ENCODE data around the gene FNDC3B. TPM values are rescaled to one million over a fixed set of nuclear protein-coding genes. Genes with fewer than 3 reads are reported as not detected.

Gene FNDC3B
- total RNA-seq, 2 experiments from 2014 or later, result 13.4 to 15.3 TPM

DNA sequence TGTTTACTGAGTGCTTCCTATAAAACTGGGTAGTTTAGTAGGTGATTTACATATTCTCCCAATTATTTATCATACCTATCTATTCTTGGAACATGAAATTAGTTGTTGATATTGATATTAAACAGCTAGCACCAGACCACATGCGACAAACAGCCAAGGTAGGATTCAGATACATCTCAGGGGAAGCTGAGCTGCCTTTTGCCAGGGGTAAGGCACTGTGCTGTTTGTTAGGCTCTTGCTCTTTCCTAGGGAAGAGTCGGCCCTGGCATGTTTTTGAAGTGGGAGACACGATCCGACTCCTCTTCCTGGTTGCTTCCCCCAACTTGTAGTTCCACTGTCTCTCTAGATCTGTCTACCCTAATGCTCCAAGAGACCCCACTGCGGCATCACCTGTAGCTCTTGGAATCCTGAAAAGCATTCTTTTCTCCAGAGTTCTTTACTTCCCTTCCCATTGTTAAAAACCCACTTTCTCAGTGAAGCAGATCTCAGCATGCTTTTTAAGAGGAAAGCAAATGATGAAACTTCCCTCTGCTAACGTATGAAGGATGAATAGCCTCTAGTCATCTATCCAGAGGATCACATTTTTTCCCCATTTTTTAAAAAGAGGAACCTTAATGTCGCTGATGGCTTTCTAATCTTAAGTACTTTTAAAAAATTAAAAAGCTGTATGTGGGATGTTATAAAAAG lies 270.5 kb downstream of the FNDC3B start:
- H3K36me3 Mint-ChIP-seq (ENCODE audit: low read depth), result peaks cover 6% of the 10 kb centered on the region
- ChIA-PET POLR2A (no interaction called here), CTCF (interaction anchor here (0.6 to 0.7 kb wide), 2 partner anchors 10 to 12 kb away, joined by 3 read pairs; no protein-coding TSS in a partner anchor)
- H3K9me3 Mint-ChIP-seq, result no peaks in the 10 kb centered on the region
- DNase-seq, result no peak
- no peak overlapping the region for H3K4me3 Mint-ChIP-seq
- no peak overlapping the region for H3K27ac Mint-ChIP-seq
- no peaks in the 10 kb centered on the region for H3K27me3 Mint-ChIP-seq
- H3K4me1 Mint-ChIP-seq, result peaks cover 2% of the 10 kb centered on the region

GRCh38 chr3:172310428-172310760 lies 271.0 kb downstream of the FNDC3B start:
- no peak for DNase-seq
- H3K4me3 Mint-ChIP-seq, result no peak overlapping the region
- peaks cover 2% of the 10 kb centered on the region for H3K4me1 Mint-ChIP-seq
- H3K27me3 Mint-ChIP-seq, result no peaks in the 10 kb centered on the region
- no peak overlapping the region for H3K27ac Mint-ChIP-seq
- POLR2A ChIA-PET, result no interaction called here
- CTCF ChIA-PET, result interaction anchor here (0.7 kb wide), 1 partner anchor 12 kb away, joined by 3 read pairs; no protein-coding TSS in a partner anchor
- H3K36me3 Mint-ChIP-seq (ENCODE audit: low read depth), result peaks cover 6% of the 10 kb centered on the region
- H3K9me3 Mint-ChIP-seq, result no peaks in the 10 kb centered on the region

- Mint-ChIP-seq H3K36me3 (ENCODE audit: low read depth) (peaks cover 6% of the 10 kb centered on the region), H3K4me3 (no peak overlapping the region)
These were observed 271.8 kb downstream of the FNDC3B start for GRCh38 chr3:172311217-172311616.

DNA sequence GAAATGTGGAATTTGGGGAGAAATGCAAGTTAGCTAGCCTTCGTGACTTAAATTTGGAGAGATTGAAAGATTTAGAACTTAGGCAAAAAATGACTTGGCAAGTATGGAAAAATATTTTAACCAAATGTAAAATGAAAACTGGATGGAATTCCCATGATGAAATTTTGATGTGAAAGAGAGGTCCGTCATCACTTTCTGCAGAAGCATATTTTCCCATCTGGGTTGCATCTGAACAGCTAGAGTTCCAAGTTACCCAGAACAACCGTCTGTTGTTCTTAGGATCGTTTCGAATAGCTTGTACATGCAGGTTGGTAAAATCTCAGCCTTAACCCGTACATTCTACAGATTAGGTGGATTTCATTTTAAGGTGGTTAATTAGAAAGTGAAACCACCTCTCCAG lies 272.6 kb downstream of the FNDC3B start:
- ChIA-PET POLR2A (no interaction called here), CTCF (interaction anchor here (0.5 to 1.0 kb wide), 4 partner anchors 11 to 227 kb away, joined by 3 to 4 read pairs (median 4); no protein-coding TSS in a partner anchor)
- Mint-ChIP-seq H3K9me3 (no peaks in the 10 kb centered on the region), H3K4me1 (peaks cover 2% of the 10 kb centered on the region), H3K4me3 (no peak overlapping the region), H3K36me3 (ENCODE audit: low read depth) (peaks cover 6% of the 10 kb centered on the region), H3K27me3 (no peaks in the 10 kb centered on the region), H3K27ac (no peak overlapping the region)
- DNase-seq, result no peak

More at GRCh38 chr3:172311217-172311616, 271.8 kb downstream of the FNDC3B start:
- H3K27ac Mint-ChIP-seq, result no peak overlapping the region
- DNase-seq, result no peak
- H3K9me3 Mint-ChIP-seq, result no peaks in the 10 kb centered on the region
- POLR2A ChIA-PET, result no interaction called here
- CTCF ChIA-PET, result interaction anchor here (0.6 kb wide), 1 partner anchor 226 kb away, joined by 4 read pairs; no protein-coding TSS in a partner anchor
- H3K27me3 Mint-ChIP-seq, result no peaks in the 10 kb centered on the region
- peaks cover 2% of the 10 kb centered on the region for H3K4me1 Mint-ChIP-seq

DNA sequence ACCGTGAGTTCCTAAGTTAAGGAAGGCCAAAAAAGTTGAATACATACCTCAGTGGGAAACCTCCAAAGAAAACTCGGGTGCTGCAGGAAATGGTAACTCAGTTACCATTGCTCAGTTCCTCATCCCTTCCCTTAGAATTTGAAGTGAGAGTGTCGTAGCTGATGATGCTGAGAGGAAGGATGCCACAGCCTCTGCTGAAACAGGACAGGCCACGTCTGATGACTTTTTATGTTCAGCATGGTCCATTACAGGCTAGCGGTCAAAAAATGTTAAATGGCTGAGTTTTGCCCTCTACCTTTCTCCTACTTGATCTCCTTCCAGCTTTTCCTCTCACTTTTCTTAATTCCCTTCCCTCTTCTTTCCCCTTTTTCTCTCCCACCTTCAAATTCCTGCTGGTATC lies 273.3 kb downstream of the FNDC3B start:
- H3K9me3 Mint-ChIP-seq, result no peaks in the 10 kb centered on the region
- ChIA-PET POLR2A (no interaction called here), CTCF (interaction anchor here (0.5 to 1.0 kb wide), 3 partner anchors 12 to 85 kb away, joined by 4 read pairs; no protein-coding TSS in a partner anchor)
- peaks cover 6% of the 10 kb centered on the region for H3K36me3 Mint-ChIP-seq (ENCODE audit: low read depth)
- DNase-seq, result no peak
- H3K27me3 Mint-ChIP-seq, result no peaks in the 10 kb centered on the region
- H3K27ac Mint-ChIP-seq, result no peak overlapping the region
- H3K4me1 Mint-ChIP-seq, result peaks cover 2% of the 10 kb centered on the region
- no peak overlapping the region for H3K4me3 Mint-ChIP-seq

GRCh38 chr3:172313671-172314070 lies 274.3 kb downstream of the FNDC3B start:
- H3K4me1 Mint-ChIP-seq, result peaks cover 3% of the 10 kb centered on the region
- H3K36me3 Mint-ChIP-seq (ENCODE audit: low read depth), result peaks cover 6% of the 10 kb centered on the region
- ChIA-PET CTCF (interaction anchor here (0.9 to 1.3 kb wide), 3 partner anchors 19 to 54 kb away, joined by 3 to 5 read pairs (median 4); no protein-coding TSS in a partner anchor), POLR2A (no interaction called here)
- no peak for DNase-seq
- no peaks in the 10 kb centered on the region for H3K9me3 Mint-ChIP-seq
- no peaks in the 10 kb centered on the region for H3K27me3 Mint-ChIP-seq
- no peak overlapping the region for H3K4me3 Mint-ChIP-seq
- no peak overlapping the region for H3K27ac Mint-ChIP-seq

- no peak for DNase-seq
- Mint-ChIP-seq H3K9me3 (no peaks in the 10 kb centered on the region), H3K4me3 (no peak overlapping the region), H3K36me3 (ENCODE audit: low read depth) (peaks cover 7% of the 10 kb centered on the region), H3K27ac (no peak overlapping the region), H3K27me3 (no peaks in the 10 kb centered on the region), H3K4me1 (peaks cover 3% of the 10 kb centered on the region)
- ChIA-PET CTCF (interaction anchor here (1.4 kb wide), 1 partner anchor 18 kb away, joined by 5 read pairs; no protein-coding TSS in a partner anchor), POLR2A (interaction anchor here (0.7 kb wide), 1 partner anchor 16 kb away, joined by 4 read pairs; no protein-coding TSS in a partner anchor)
These were observed 275.3 kb downstream of the FNDC3B start for GRCh38 chr3:172314591-172315160.

DNA sequence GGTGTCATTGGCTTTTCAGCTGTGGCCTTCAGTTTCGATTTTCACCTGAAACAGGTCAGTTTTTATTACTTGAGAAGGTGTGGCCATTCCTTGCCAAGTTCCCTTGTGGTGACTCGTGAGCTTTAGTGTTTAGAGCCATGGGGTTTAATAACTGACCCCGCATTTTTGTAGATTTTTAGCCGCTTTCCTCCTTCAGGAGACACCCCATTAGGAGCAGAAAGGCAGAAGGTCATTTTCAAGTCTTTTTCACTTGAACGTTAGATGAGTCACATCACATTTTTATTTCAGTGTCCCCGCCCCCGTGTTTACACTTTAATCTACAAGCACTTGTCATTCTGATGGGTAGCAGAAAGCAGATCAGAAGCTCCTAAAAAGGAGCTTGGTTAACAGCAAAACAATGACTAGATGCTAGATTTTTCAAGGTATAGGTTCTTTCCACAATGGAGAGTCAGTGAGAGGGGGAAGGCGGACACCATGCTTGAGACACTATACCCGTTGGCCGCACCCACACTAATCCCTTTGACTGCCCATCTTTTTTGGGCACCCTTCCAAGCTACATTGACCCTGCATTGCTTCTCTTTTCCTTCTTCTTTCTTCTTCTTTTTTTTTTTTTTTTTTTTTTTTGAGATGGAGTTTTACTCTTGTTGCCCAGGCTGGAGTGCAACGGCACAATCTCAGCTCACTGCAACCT lies 276.2 kb downstream of the FNDC3B start:
- no peak overlapping the region for H3K4me3 Mint-ChIP-seq
- no peaks in the 10 kb centered on the region for H3K9me3 Mint-ChIP-seq
- ChIA-PET POLR2A (interaction anchor here (0.7 to 0.9 kb wide), 2 partner anchors 16 to 17 kb away, joined by 4 to 7 read pairs; no protein-coding TSS in a partner anchor), CTCF (interaction anchor here (1.0 to 1.4 kb wide), 2 partner anchors 17 to 25 kb away, joined by 4 to 5 read pairs; no protein-coding TSS in a partner anchor)
- H3K27me3 Mint-ChIP-seq, result no peaks in the 10 kb centered on the region
- H3K27ac Mint-ChIP-seq, result no peak overlapping the region
- H3K36me3 Mint-ChIP-seq (ENCODE audit: low read depth), result peaks cover 8% of the 10 kb centered on the region
- peaks cover 3% of the 10 kb centered on the region for H3K4me1 Mint-ChIP-seq
- DNase-seq, result no peak

- Mint-ChIP-seq H3K27ac (no peak overlapping the region), H3K4me3 (no peak overlapping the region), H3K9me3 (no peaks in the 10 kb centered on the region), H3K4me1 (peaks cover 3% of the 10 kb centered on the region), H3K36me3 (ENCODE audit: low read depth) (peaks cover 8% of the 10 kb centered on the region), H3K27me3 (no peaks in the 10 kb centered on the region)
- ChIA-PET CTCF (no interaction called here), POLR2A (no interaction called here)
- DNase-seq, result no peak
These were observed 277.4 kb downstream of the FNDC3B start for GRCh38 chr3:172316758-172317157.

DNA sequence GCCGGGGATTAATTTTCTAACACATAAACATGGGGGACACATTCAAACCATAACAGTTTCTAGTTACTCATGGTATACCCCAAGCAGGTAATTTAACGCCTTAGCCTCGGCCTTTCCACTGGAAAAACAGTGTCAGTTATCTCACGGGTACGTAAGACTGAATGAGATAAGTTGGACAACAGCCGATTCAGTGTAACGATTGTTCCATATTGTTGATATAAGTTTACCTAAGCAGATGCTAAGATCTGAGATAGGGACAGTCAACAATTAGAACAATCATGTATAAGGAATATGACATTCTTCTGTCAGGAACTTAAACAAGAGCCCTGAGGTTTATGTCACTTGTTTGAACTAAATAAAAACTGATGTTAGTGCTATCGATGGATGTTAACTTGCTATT lies 278.1 kb downstream of the FNDC3B start:
- POLR2A ChIA-PET, result no interaction called here
- H3K36me3 Mint-ChIP-seq (ENCODE audit: low read depth), result peaks cover 6% of the 10 kb centered on the region
- H3K4me3 Mint-ChIP-seq, result no peak overlapping the region
- no peak overlapping the region for H3K27ac Mint-ChIP-seq
- H3K9me3 Mint-ChIP-seq, result no peaks in the 10 kb centered on the region
- no peaks in the 10 kb centered on the region for H3K27me3 Mint-ChIP-seq
- CTCF ChIA-PET, result interaction anchor here (0.6 to 1.7 kb wide), 5 partner anchors 10 to 873 kb away, joined by 3 to 8 read pairs (median 3); no protein-coding TSS in a partner anchor
- DNase-seq, result no peak
- peaks cover 1% of the 10 kb centered on the region for H3K4me1 Mint-ChIP-seq

- Mint-ChIP-seq H3K27ac (no peak overlapping the region), H3K27me3 (no peaks in the 10 kb centered on the region), H3K4me1 (peaks cover 1% of the 10 kb centered on the region), H3K36me3 (ENCODE audit: low read depth) (peaks cover 6% of the 10 kb centered on the region), H3K4me3 (no peak overlapping the region), H3K9me3 (no peaks in the 10 kb centered on the region)
- CTCF ChIA-PET, result interaction anchor here (0.6 to 1.7 kb wide), 6 partner anchors 10 to 873 kb away, joined by 3 to 8 read pairs (median 3); no protein-coding TSS in a partner anchor
- no peak for DNase-seq
- POLR2A ChIA-PET, result no interaction called here
These were observed 278.6 kb downstream of the FNDC3B start for GRCh38 chr3:172317984-172318383.

GRCh38 chr3:172319595-172319994 lies 280.2 kb downstream of the FNDC3B start:
- H3K27me3 Mint-ChIP-seq, result no peaks in the 10 kb centered on the region

More at GRCh38 chr3:172319595-172319994, 280.2 kb downstream of the FNDC3B start:
- CTCF ChIA-PET, result interaction anchor here (1.3 to 1.5 kb wide), 2 partner anchors 22 to 343 kb away, joined by 3 read pairs; no protein-coding TSS in a partner anchor
- Mint-ChIP-seq H3K4me3 (no peak overlapping the region), H3K36me3 (ENCODE audit: low read depth) (peaks cover 6% of the 10 kb centered on the region), H3K27ac (no peak overlapping the region), H3K9me3 (no peaks in the 10 kb centered on the region), H3K4me1 (peaks cover 3% of the 10 kb centered on the region)
- POLR2A ChIA-PET, result no interaction called here
- DNase-seq, result no peak
